GM19099 (cell line): ENCODE data around the gene HOXA11.

Experiments used
- POLR2A ChIP-seq: IDR thresholded peaks from 3 replicates; pipeline ENCODE4 v1.6.1; 2011; ENCODE audit warnings: low read depth; ENCODE audit not compliant: insufficient read length; ENCODE audit errors: extremely low read depth

HOXA11 gene

DNA sequence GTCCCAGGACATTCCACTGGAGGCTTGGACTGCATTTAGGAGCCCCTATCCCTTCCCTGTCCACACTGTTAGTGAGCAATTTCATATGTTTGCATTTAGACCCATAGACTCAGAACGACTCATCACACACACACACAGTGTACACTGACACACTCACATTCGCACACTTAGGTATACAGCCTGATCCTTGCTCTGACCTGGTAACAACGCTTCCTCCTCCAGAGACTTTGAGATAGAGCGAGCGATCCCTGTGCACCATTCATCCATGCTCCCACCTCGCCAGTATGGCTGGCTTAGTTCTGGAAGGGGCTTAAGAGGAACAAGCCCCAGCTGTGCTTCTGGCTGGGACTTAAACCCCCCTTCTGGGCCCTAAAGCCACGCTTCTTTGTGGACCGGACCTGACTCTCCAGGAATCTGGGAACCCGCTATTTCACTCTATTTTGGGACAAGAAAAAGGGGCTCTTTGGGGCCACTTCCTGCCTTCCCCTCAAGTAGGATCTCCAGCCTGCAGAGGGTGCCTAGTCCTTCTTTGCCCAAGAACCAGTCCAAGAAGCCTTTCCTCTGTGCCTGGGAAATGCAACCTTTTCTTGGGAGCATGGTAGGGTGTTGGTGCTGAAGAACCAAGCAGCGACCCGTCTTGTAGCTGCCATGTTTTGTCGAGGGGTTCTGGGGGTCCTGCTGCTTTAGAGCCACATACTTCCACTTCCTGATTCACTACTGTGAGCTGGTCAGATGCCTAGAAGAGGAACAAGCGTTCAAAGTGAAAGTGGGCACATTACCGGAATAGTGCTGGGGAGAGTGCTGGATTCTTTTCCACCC is 15.9 kb upstream of the HOXA11 start:
- no peak for TF ChIP-seq POLR2A

DNA sequence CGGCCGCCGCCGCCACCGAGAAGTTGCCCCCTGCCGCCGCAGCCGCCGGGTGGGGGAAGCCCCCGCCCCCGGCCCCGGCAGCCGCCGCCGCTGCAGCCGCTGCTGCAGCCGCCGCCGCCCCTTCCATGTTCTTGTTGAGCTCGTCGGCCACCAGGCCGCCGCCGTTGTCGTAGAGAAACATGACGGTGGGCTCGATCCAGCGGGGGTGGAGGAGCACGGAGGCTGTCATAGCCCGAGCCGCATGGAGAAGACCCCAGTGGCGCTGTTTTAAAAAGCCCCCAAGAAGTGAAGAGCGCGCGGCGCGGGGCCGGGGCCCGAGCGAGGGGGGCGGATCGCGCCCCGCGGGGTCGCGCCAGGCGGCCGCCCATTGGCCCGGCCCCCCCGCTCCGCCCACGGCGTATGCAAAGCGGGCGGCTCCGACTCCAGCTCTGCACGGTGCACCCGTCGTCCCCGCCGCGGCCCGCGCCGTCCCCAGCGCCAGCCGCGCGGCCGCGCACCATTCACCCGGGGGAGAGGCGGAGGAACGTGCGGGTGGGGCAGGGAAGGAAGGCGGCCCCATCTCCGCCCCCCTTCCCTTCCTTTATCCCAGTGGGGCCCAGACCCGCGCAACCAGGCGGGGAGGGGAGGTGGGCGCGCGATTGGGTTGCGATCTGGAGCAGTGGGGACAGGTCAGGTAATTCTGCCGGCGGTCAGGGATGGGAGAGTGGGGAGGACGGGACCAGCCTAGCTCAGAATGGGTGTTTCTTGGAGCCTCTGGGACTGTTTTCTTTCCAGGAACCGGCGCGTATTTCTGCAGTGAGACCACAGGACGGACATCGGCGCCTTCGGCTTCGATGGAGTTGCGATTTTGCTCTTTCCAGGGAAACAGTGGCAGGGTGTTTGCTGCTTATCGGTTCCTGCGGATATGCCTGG is 15.1 kb upstream of the HOXA11 start, which contains the start of gene HOXA13:
HOXA13 (minus strand) TSS at position 243 of the 912 bp plus-strand sequence; CDS start at position 229, 14 bp downstream.
- TF ChIP-seq POLR2A = no peak

DNA sequence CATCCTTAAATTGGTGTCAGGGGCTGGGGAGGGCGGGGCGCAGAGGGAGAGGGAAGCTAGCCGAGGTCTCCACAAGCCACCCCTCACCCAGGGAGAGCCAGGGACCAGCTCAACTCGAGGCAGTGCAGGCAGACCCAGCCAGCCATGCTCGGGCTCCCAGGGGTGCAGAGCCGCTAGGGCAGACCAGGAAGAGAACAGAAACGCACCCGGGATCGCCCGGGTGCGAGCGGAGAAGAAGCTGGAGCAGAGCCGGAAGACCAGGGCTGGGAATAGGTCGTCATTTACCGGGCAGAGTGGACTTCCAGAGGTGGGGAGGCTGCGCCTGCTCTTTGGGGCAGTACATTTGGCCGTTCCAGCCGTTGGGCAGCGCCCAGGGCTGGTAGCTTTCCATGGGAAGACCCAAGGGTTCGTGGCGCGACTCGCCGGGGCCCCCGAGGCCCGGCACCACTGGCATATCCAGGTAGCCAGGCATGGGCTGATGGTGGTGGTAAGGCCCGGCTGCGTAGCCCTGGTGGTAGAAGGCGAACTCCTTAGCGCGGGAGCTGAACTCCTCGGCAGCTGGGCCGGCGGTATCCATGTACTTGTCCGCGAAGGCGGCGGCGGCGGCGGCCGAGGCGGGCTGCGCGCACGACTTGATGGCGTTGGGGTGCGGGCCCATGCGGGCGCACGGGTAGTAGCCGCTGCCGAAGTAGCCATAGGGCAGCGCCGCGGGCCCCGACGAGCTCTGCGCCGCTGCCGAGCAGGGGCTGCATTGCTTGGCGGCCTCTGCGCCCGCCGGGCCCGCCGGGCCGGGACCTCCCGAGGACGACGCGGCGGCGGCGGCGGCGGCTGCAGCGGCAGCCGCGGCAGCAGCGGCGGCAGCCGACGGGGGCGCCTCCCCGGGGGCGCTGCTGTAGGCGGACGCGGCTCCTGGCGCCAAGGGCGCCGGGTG is 14.1 kb upstream of the HOXA11 start:
- TF ChIP-seq POLR2A = no peak

DNA sequence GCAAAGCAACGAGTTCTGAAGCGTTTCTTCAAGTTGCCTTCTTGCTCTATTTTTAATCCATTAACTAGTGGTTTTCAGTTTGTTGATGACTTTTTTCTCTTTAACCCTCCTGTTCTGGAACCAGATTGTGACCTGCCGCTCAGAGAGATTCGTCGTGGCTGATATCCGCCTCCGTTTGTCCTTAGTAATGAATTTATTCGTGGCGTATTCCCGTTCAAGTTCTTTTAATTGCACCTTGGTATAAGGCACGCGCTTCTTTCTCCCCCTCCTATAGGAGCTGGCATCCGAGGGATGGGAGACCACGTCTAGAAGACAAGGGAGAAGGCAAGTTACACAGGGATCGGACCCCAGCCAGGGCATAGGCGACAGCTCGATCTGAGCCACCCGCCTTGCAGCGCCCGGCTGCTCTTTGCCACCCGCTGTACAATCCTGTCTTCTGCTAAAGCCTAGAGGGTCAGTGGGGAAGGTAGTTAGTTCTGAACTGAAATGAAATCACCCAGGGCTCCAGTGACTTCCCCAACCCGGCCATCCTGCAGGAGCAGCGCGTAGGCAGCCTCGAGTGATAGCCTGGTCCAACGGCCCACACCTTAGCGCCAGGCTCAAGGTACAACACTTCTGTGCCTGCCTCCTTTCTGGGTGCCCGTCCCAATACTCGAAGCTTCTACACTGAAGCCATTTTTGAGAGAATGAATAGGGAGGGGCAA is 13.3 kb upstream of the HOXA11 start:
- TF ChIP-seq POLR2A = no peak

DNA sequence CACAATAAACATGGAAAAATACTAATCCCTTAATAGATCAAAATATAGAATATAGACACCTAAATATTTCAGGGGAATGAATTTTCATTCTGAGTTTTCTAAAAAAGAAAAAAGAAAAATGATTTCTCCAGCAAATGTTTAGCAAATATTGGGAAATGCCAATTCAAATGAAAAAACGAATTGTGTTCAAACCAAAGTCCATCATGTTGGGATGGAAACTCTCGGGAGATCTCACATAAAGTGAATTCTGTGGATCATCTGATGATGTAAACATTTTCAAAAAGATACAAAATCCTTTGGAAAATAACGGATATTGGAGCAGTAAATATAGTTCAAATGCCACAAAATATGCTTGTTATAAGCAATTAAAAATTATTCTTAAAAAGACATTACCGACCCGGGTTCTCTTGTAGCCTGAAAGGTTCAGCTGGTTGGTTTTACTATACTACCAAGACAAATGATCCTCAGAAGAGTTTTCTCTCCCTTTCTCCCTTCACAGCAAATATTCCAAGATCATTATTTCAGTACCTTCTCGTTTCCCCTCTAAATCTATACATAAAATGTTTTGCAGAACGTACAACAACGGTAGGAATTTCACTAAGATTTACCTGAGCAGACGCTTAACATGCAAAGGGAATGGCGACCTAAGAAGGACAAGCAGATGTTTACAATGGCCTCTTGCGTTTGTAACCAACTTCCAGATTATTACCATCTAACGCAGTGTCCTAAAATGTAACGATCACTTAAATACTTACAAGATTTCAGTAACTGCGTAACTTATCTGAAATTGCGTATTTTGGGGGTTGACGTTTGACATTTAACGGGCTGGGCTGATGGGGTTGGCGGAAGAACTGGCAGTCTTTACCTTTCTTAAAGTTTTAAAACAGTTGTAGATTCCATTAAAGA is 12.4 kb upstream of the HOXA11 start:
- no peak for TF ChIP-seq POLR2A

DNA sequence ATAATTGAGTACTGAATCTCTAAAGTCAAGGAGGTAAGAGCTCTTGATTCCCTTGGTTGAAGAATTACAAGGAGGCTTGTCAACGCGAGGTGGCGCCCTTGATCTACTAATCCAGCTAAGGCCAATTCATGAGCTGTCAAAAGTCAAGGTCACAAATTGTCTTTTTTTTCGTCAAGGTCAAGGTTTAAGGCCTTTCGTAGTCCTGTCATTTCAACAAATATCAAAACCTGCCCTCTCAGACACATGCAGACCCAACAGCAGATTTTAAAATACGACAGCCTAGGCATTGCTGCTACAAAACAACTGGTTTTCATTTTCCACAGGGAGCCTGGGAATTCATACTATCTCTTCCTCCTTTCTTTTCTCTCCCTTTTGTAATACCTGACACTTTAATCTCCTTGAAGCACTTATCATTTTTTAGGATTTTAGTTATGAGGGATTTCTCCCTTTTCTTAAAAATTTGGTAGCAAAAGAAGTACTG is 11.3 kb upstream of the HOXA11 start:
- no peak for TF ChIP-seq POLR2A

DNA sequence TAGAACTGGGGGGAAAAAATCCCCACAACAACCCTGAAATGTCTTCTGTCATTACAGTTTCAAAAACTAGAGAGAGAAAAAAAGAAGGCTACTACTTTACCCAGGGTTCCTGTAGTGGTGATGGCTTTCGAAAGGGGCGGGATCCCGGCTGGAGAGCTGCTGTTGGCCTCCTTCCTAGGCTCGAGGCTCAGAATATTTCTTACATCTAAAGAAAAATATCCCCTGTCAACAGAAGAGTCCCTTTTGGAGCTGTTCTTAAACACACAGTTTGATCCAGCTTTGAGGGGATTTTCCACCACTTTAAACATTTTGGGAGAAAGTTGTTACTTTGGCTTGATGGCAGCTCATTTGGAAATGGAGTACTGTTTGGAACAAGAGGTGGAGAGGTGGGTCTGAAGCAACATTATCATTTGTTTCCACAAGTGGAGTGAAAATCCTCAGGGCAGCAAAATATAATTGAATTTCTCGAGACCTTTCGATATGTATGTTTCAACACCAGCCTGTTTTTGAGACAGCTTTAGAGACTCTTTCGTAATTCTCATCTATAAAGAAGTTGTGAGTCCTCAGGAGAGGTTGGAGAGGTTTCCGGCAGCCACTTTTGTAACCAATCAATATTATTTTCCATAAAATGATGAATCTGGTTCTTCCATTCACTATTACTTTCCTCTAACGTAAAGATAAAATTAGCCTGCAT is 9.8 kb upstream of the HOXA11 start:
- TF ChIP-seq POLR2A = no peak

DNA sequence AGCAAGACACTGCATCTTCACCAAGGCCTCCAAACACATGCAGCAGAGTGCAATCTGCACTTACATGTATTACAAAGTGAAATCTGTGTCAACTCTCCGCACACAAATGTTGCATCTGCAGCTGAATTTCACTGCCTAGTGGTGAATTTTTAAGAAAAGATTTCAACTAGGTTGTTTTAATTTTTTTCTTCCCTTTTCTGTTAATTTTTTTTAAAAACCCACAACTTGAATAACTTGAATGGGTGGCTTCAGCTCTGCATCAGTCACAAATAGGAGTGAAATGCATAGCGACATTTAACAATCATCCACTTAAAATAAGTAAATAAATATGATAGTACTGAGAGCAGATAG is 8.9 kb upstream of the HOXA11 start:
- TF ChIP-seq POLR2A = no peak

DNA sequence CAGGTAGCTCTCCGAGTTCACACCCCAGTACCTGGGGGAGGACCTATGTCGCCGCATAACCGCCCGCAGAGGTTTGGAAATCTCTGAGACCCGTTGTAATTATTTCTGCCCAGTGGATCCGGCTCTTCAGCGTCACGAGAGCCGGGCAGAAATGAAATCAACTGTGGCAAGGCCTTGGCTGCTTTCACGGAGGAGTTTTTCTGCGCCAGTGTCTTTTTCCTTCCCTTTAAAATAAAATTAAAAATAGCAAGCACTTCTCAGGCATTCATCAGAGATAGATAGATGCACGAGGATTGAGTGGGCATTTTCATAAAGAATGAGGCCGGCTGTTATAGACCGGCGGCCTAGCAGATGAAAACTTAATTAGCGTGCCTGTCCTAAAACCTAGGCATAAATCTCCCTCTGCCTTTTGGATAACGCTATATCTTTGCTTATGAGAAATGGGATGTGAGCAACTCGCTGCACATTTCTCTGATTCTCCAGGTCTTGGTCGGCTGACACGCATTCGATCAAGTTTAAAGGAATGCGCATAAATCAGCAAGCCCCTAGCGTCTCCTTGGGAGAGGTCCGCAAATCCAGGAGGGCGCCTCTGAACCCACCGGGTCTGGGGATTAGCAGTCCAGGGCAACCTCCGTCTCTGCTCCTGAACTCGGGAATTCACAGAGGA is 8.4 kb upstream of the HOXA11 start:
- no peak for TF ChIP-seq POLR2A

DNA sequence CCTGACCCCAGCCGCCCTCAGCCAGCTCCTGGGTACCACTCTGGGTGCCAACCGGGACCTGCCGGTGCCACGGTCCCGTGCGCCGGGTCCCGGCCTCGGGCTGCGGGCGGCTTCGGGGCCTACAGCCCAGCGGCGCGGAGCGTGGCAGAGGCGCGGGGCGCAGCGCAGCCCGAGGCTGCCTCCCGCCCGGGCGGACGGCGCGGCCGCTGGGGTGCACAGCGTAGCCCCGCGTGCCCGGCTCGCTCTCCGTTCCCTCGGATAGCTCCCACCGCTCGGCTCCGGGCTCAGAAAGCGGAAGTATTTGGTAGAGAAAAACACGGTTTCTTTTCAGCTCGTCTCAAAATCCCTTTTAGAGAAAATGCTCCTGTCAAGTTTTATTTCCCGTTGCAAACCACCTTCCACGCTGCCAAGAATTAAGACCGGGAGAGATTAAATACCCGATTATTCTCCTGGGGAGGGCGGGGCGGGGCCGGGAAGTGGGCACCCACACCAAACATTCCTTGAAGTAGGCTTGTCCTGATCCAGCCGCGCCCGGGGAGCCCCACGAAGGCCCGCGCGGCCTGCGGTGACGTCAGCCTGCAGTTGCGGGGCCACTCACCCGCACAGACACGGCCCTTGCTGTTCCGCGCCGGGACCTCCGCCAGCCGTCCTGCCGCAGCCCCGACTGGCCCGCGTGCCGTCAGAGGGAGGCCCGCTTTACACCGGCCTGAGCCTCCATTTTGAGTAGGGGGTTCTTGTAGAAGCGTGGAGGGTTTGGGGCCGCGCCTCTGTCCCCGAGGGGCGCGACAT is 7.7 kb upstream of the HOXA11 start:
- TF ChIP-seq POLR2A = no peak

DNA sequence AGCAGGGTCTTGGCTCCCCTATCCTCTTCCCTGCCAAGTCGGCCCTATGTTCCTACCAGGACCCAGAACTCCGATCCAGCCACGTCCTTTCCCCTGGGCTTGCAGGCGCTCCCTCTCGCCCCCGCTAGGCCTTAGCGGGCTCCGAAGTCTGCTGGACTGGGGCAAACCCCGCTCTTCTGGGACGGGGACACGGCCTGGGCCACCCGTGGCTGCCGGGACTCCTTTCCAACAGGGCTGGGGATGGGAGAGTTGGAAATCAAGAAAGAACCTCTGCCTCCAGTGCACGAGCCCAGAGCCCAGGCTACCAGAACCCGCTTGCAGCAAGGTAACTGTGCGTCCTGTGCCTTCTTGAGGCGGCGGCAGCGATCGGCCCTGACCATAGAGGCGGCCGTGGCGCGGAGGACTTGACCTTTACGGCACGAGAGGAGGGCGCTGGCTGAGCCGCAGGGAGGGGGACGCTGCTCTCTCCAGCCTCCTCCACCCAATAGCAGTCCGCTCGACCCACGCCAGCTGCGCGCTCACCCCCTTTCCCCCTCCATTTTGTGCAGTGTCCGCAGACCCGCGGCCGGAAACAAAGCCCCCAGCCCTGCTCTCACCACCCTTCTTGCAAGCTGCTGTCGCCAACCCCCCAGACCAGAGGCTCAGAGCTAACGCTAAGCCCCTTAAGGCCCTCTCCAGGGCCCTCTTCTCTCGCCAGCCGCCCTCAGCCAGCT is 7.0 kb upstream of the HOXA11 start:
- TF ChIP-seq POLR2A = no peak
